DMS53 (cell line): Measurements from ENCODE around the gene SERPINB10.

ENCODE experiments used
- DNase-seq: peaks from one replicate; lab custom pipeline; 2025; lab: John Stamatoyannopoulos, UW

Gene SERPINB10

DNA sequence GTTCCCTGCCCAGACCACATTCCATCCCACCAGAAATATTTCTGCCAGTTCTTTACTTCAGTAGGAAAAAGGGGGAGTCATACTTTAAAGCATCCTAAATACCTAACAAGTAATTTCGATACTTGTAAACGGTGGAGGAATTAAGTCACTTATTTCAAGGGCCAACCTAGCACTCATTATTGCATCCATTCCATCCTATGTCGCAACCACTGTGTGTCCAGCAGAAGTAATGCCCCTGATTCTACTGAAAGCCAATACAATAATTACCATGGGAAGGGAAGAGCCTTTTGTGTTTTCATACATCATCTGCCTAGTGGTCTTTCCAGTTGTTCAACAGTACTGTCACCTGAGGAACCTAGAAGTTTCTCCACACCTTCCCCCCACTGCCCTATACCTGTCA lies 74.6 kb downstream of the SERPINB10 start:
- DNase-seq = no peak
